HL-60/S4 treated with retinoic acid at 250 ng/mL for 4 days and 3 days (cell line): ENCODE measurements around the gene CPLX1.
"Not testable (repeated sequence)": the region's sequence is repeated elsewhere in the genome, so short reads cannot be mapped to it uniquely, and the experiment has no call there.

Source experiments
- in situ Hi-C: fragments of 300-500 bp; cut with MboI; formaldehyde crosslinking; loops from 2 replicates; pipeline ENCODE4 v1.7.0; 2022; ENCODE audit warnings: low sequenced_read_pairs

The CPLX1 gene

DNA sequence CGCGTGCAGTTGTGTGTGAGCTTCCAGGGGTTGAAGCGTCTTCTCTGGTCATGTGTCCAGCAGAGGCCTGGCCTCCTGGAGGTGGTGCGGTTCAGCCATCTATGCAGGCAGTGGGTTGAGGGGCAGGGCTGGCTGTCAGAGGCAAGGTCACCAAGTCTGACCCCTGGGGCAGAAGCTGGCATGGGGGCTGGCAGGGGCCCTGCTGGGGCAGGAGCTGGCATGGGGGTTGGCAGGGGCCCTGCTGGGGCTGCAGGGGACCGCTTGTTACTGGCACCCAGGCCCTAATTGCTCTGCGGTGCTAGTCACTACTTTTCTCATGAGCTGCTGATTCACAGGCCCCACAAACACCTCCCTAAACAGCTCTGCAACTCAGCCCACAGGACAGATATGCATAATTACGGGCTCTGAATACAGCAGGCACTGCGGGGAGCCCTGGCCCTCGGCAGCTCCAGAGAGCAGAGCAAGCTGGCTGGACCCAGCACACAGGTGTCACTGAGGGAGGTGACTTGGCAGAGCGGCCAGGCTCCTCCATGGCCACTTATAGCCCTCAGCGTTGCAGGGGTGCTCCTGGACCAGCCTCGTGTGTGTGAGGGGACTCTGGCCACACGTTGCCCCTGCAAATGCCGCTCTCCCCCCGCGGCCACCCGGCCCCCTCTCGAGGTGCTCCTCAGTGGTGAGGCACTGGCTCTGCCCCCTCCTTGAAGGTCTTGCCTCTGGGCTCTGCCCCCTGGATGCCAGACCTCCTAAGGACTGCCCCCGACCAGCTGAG is 32.7 kb downstream of the CPLX1 start:
- in situ Hi-C loops = no loop called here

DNA sequence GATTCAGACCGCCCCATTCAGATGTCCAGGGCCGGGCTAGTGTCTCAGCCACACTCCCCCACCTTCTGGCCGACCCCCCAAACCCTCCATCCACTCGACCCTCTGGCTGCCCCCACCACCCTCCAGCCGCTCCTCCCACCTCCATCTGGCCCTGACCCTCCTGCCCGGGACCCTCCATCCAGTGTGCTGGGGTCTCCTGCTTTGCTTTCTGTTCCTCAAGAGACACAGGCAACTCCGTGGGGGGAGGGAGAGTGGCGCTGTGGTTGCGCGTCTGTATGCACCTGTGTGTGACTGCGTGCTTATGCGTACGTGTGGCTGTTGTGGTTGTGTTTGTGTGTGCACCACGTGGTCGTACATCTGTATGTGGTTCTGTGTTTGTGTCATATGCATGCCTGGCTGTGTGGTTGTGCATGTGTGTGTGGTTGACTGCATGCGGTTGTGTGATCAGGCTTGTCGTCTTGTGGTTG is 33.3 kb downstream of the CPLX1 start:
- in situ Hi-C loops = no loop called here

DNA sequence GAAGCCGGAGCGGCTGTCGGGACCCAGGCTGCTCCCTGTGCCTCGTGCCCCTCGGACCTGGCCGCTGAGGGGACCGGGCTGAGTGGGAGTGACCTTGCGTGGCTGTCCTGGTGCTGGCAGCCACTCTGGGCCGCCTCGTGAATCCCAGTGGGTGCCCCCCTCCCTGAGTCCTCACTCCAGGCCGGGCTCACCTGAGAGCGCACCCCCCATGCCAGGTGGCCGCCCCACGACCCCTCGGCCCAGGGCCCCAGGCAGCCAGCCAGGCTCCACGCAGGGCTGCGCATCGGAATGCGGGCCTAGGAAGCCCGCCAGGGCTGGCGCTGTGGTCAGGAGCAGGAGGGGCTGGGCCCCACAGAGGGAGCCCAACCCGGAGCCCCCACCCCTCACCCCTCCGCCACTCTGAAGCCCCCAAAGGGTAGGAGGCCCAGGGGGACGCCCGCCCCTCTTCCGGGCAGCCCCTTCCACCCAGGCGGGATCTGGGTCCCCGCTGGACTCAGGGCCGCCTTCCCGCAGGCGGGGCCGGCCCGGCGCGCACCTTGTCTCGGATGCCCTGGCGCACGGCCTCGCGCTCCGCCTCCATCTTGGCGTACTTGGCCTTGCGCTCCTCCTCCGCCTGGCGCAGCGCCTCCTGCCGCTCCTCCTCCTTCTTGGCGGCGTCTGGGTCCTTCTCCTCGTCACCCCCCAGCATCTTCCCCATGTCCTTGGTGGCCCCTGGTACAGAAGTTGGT is 33.9 kb downstream of the CPLX1 start:
- in situ Hi-C loops = no loop called here

DNA sequence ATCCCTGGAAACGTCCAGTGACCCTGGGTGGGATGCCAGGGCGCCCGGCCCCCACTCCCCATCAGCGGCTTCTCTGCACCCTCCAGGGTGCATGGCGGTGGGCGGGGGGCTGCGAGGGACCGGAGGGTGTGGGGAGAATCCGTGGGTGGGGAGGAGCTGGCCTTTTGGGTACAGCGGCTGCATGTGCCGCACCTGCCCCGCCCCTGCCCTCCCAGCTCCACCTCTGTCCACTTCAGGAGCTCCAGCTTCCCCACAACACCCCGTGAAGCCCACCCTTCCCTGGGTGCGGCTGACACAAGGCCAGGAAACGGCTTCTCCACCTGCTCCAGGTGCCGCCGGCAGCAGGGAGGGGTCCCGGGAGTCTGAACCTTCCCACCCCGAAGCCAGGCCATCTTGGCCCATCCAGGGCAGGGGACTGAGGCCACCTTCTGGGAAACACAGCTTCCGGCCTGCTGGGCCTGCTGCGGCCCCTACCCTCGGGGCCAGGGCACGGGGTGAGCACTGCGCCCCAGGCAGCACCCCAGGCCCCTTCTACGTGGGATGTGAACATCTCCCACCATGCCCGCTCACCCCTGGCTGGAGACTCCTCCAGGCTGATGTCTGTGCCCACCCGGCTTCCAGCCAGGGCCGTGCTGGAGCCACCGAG is 34.6 kb downstream of the CPLX1 start:
- in situ Hi-C loops = no loop called here

DNA sequence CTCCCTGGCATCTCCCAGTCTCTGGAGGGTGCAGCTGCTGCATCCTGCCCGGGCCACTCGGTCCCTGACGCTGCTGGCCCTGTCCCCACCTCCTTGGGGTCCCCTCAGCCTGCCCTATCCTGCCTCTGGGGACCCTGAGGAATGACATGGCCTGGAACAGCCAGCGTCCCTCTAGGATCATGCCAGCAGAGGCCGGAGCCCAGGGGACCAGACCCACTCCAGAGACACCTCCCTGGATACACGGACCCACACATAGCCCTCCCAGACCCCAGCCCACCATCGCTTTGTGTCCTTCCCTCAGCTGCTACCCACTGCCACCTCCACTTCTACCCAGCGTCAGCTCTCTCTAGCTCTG is 35.5 kb downstream of the CPLX1 start:
- in situ Hi-C loops = no loop called here

DNA sequence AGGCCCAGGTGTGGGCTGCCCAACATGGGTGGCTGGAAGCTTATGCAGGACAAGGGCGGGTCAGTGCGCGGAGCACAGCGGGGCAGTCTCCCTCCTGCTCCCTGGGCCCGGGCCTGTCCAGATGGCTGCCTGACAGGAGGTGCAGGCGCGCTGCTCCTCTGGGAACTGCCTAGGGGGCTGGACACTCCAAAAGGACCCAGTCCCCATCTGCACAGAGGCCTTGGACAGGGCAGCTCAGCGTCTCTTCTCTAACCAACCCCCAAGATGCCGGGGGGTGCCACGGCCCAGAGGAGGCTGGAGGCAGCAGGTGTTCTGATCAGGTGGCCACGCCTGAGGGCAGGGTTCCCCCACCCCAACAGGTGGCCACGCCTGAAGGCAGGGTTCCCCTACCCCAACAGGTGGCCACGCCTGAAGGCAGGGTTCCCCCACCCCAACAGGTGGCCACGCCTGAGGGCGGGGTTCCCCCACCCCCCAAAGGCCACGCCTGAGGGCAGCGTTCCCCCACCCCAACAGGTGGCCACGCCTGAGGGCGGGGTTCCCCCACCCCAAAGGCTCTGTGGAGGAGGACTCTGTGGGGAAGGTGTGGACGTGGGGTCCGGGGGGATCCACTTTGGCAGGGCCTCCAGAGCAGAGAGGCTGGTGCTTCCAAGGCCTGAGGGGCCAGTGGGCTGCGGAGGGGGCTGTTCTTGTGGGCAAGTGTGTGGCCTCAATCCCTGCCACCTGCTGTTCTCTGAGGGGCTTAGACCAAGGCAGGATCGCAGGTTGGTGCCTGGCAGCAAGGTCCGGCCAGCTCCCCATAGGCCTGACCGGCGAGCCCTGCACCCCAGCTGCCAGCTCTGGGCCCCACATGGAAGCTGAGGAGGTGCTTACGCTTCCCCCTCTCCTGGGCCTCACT is 36.1 kb downstream of the CPLX1 start:
- in situ Hi-C loops = no loop called here

DNA sequence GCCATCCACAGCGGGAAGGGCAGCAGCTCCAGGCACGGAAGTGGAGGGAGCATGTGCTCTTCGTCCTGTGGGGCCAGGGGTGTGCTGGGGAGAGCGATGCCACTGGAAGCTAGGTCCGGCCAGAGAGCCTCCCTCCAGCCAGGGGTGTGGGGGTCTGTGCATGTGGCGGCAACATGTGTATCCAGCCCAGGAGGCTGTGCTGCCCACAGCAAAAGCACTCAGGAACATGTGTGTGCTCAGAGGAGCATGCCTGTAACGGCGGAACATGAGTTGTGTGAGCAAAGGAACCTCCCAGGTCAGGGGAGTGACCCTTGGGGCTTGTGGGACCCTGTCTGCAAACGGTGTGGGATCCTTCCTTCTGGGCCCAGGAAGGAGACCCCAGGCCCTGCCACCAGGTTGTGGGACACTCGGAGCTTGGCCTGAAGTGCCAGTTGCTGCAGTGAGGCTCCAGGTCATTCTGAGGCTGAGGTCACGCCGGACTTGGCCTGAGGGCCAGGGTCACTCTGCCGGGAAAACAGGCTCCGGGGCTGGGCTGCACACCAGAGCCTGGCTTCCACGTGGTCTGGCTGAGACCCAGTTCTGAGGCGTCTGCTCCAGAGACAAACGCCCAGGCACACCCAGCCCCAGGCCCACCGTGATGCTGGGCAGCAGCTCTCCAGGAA is 37.2 kb downstream of the CPLX1 start:
- in situ Hi-C loops = no loop called here

DNA sequence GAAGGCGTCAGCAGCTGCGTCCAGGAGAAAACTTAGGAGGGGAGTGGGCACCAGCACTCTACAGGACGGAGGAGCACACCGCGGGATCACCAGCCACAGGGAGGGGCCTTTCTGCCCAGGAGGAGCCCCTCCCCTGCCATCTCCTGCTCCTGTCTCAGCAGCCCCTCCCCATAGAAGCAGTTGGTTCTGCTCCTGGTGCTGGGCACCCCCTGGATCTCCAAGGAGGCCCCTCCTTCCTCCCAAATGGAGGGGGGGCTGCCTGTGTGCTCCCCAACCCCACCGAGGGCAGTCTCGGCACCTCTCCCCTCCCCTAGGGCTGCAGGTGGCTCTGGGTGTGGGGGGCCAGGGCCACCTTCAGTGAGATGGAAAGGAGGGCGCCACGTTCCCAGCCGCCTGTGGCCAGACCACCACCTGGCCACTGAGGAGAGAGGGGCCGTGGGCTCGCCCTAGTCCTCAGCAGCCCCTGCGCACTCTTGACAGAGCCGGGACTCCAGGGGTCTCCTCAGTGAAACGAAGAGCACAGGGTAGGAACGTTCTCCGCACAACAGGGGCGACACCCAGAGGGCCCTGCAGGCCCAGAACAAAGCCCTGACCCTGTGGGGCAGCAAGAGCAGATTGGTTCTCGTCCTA is 37.8 kb downstream of the CPLX1 start:
- in situ Hi-C loops = no loop called here

DNA sequence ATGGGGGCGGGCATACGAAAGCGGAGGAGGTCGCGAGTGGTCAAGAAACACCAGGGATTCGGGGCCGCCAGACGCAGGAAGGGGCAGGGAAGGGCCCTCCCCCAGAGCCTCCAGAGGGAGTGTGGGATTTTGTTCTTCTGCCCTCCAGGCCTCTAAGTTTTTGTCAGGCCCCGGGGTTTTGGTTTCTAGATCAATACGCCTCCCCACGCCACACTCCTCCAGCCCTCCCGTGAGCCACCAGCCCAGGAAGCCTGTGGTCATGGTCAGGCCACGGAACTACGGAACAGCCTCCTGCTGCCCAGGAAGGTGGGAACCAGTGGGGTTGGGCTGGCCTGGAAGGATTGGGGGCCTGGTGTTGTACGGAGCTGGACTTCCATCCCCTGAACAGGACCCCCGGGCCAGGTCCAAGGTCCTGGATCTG is 38.4 kb downstream of the CPLX1 start:
- in situ Hi-C loops = no loop called here

DNA sequence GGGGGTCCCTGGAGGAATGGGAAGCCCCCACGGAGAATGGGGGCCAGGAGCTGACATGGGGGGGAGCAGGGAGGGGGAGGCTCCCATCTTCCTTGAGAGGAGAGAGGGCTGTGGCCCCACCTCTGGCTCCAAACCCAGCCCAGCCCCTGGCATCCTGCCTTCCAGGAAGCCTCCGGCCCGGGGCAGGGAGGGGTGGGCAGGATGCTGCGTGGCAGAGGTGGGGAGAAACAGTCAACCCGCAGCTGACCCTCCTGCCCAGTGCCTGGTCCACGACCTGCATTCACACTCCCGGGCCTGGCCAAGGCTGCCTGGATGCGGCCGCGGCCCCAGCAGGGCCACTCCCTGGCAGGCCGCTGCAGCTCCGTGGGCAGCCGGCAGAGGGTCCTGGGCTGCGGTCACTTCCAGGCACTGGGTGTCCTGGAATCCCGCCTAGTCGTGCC is 39.0 kb downstream of the CPLX1 start:
- in situ Hi-C loops = no loop called here

DNA sequence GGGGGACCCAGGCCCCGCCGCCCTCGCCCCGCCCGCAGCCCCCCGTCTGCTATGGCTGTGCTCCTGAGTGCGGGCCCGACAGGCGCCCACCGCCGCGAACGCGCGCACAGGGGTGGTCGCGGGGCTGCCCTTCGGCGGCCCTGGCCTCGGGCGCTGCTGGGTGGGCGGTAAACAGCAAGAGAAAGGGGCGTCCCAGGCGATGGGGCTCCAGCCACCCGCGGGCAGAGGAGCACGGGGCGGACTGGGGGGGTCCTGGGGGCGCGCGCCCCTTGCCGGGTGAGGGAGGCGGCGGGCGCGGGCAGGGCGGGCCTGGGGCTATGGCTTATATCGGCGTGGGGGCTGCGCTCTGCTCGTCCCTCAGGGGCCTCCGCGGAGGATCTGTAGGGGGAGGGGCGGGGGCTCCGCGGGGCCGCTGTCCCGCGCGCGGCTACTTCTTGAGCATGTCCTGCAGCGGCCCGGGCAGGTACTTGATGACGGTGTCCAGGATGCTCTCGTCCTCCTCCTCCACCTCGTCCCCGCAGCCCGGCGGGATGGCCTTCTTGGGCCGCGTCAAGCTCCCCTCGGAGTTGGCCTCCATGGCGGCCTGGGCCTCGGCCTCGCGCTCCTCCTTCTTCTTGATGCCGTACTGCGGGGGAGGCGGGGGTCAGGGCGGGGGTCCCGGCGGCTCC is 39.7 kb downstream of the CPLX1 start:
- in situ Hi-C loops = no loop called here

DNA sequence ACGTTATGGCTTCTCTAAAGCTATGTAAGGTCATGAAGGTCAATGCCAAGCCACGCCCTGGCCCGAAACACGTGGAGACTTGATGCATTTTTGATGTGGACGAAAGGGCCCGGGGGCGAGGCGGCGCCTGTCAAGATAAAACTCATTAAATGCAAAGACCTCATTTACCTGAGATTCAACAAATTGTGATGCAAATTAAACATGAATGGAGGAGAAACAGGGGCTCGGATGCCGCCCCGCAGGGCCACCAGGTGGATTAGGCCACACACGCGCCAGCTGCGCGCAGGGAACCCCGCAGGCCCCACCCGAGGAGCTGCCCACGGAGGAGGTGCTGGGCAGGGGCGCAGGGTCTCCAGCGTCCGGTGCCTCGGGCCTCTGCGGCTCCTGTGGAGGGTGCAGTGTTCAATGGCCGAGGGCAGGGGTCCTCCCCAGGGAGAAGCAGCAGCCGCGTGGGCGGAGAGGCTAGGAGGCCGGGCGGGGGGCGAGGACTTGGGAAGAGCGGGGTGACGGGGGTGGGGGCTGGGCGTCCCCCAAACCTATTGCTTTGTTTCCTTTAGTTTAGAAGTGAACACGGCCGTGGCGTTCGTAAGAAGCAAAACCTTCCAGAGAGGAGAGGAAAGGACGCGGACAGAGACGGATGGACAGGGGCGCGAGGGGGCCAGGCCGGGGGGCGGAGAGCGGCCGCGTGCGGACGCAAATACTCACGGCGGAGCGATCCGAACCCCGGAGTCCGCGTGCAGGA is 40.4 kb downstream of the CPLX1 start:
- in situ Hi-C loops = no loop called here

DNA sequence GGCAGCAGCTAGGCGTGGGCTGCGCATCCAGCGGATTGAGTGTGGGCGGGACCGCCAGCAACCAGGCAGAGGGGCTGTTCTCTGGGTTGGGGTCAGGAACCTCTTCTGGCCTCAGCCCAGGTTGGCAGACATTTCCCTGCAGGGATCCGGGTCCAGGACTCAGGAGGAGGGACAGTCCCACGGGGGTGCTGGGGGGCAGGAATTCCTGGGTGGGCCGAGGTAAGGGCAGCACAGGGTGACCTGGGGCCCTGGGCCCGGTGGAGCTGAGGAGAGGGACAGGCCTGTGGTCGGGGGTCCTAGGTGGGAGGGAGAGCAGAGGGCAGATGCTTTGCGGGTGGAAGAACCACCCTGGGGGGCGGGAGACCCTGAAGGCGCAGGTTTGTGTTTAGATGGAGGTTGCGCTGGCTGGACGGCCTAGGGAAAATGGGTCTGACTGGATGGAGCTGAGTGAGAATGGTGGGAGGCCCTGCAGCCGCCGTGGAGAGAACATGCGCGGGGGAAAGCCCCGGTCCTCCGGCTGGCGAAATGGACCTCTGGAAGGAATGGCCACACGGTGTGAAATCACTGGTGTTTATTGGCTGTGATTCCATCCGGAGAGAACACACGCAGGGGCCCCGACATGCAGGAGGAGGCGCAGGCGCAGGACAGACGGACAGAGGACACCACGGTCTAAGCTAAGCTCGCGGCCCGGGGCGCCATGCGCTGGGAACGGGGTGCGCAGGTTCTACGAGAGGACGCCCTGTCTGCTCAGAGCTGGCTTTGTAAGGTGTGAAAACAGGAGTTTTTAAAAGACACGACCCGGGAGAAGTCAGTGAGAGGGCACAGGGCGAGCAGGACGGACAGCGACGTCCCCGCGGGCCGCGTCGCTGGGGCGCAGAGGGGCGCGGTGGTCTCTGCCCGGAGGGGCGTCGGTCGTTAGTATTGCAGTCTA is 41.3 kb downstream of the CPLX1 start:
- in situ Hi-C loops = no loop called here

DNA sequence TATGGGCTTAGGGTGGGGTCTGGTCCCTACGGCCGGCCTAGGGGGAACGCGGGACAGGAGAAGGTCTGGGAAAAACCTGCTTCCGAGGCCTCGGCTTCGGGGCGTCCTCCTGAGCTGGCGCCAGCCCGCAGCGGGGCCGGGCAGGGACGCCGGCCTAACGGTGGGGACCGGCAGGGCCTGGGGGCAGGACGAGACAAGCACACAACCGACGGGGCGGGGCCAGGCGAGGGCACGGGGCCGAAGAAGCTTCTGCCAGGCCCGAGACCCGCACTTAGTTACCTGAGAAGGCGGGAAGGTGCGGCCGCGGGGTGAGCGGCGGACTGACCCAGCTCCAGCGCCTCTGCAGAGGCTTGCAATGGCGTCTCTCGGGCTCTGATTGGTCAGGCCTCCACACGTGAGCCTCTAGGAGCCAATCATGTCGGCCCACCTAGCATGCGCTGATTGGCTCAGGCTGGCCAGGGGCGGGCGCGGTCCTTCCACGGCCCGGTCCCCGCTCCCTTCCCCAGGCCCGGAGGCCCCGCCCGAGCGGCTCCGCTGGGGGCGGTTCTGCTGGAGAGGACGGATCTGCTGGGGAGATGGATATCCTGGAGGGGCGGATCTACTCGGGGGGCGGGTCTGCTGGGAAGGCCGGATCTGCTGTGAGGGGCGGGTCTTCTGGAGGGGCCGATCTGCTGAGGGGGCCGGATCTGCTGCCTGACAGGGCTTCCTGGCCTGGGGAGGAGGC is 44.3 kb downstream of the CPLX1 start:
- in situ Hi-C loops = no loop called here

DNA sequence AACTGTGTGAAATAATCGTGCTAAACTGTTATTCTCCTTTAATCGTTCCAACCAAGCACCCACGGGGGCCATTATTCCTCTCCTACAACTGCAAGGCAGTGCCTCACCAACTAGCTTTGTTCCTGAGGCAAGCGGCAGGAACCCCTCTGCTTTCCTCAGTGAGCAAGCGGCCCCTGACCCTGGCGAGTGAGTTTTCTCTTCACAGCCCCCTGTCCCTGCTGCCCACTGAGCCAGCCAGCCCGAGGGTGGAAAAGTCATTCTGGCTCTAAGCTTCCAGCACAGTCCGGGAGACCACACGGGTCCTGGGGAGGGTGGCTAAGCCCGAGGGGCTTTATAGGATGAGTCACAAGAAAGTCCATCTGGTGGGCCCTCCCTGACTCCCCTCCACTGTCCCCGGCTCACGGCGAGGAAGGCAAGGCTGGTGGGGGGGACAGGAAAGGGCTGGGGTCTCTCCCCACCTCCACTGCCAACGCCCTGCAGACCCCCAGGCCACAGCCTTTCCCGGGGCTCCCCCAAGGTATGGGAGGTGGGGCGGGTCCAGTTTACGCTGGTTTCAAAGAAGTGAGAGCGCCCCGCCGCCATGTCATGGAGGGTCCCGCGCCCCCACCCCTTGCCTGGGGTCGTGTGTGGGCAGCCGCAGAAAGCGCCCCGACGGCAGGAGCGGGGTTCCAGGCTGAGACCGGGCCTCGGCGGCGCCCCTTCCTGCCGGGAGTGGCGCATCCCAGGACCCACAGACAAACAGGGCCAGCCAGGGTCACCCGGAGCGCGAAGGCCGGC is 45.0 kb downstream of the CPLX1 start:
- in situ Hi-C loops = no loop called here

DNA sequence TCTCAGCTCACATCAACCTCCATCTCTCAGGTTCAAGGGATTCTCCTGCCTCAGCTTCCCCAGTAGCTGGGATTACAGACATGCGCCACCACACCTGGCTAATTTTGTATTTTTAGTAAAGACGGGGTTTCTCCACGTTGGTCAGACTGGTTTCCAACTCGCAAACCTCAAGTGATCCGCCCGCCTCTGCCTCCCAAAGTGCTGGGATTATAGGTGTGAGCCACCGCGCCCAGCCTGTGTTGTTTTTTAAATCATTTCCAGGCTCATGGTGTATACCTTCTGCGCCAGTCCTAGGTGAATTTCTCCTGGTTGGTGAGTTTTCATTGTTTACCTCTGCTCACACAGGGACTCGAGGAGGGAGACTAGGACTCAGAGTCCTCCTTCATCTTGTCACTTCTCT is 45.7 kb downstream of the CPLX1 start:
- in situ Hi-C loops = not testable (repeated sequence)
